ENCODE results near the gene YIF1B.

YIF1B gene

GRCh38 chr19:38291855-38292254 lies 23.9 kb downstream of the YIF1B start:
- TF ChIP-seq CTCF (IDR thresholded peaks at IDR 0.05): no peak
- no peak overlapping the region for H3K4me3 ChIP-seq
- H3K27ac ChIP-seq: no peak overlapping the region
- no peak for DNase-seq (ENCODE audit: low spot score)

- no peak overlapping the region for H3K27ac ChIP-seq
- no peak for TF ChIP-seq CTCF (IDR thresholded peaks at IDR 0.05)
- H3K4me3 ChIP-seq: no peak overlapping the region
- DNase-seq (ENCODE audit: low spot score): no peak
These were observed 25.1 kb downstream of the YIF1B start for GRCh38 chr19:38290631-38291147.

DNA sequence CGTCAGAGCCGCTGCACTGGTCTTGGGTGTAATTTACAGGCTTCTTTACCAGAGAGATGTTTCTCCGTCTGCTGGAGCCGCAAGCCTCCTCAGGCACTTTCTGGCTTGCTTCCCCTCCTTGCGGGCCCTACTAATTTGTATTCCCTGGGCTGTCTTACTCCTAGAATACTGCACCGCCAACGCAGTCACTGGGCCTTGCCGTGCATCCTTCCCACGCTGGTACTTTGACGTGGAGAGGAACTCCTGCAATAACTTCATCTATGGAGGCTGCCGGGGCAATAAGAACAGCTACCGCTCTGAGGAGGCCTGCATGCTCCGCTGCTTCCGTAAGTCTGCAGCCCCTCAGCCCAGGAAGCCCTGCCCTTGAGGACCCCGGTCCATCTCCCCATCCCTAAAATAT lies 25.8 kb downstream of the YIF1B start:
- H3K27ac ChIP-seq: no peak overlapping the region
- DNase-seq (ENCODE audit: low spot score): no peak
- H3K4me3 ChIP-seq: no peak overlapping the region
- TF ChIP-seq CTCF (IDR thresholded peaks at IDR 0.05): no peak

DNA sequence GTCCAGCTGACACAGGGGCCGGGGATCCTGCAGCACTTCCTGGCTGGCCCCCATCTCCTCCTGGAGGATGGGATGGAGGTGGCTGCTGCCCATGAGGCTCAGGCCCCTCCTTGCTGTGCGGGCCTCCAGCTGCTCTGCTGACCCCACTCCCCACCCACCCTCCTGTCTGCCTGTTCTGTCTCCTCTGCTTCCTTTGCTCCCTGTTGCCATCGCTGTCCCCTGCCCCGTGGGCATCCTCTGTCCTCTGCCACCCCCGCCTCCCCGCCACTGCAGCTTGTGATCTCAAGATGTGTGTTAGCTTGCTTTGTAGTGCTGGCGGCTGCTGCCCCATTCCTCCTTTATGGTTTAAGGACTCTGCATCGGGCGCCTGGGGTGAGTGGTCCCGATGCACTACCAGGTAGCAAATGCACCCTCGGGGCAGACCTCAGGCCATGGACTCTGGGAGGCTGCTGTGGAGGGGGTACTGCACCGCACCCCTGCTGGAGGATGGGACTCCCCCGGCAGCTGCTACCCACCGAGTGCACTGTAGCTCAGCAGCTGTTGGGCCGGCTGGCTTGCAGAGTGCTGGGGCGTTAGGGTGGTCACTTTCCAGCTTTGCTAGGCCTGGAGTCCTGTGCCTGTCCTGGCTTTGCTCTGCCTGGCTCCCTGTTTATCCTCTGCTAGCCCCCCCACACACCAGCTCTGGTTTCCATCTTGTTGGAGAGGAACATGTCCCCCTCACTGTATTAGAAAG lies 27.5 kb downstream of the YIF1B start:
- TF ChIP-seq CTCF (IDR thresholded peaks at IDR 0.05): no peak
- H3K4me3 ChIP-seq: no peak overlapping the region
- no peak for DNase-seq (ENCODE audit: low spot score)
- no peak overlapping the region for H3K27ac ChIP-seq

DNA sequence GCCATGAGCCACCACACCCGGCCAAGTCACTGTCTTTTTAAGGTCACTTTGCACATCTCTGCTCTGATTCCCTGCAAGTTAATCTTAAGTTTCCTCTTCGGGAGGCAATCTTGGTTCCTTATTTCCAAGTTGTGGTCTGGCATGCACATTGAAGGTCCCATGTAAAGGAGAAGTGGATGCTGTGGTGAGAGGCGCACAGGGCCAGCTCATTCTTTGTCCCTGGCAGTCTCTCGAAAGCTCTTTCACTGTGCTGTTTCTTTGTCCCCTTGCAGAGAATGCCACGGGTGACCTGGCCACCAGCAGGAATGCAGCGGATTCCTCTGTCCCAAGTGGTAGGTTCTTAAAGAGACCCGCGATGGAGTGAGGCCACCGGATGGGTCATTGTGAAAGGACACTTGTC lies 28.1 kb downstream of the YIF1B start:
- TF ChIP-seq CTCF (IDR thresholded peaks at IDR 0.05): no peak
- DNase-seq (ENCODE audit: low spot score): no peak
- Histone ChIP-seq H3K27ac (no peak overlapping the region), H3K4me3 (no peak overlapping the region)

GRCh38 chr19:38285567-38285966 lies 30.2 kb downstream of the YIF1B start:
- H3K27ac ChIP-seq: no peak overlapping the region
- DNase-seq (ENCODE audit: low spot score): no peak
- H3K4me3 ChIP-seq: no peak overlapping the region
- no peak for TF ChIP-seq CTCF (IDR thresholded peaks at IDR 0.05)

- Histone ChIP-seq H3K4me3 (no peak overlapping the region), H3K27ac (no peak overlapping the region)
- no peak for DNase-seq (ENCODE audit: low spot score)
- no peak for TF ChIP-seq CTCF (IDR thresholded peaks at IDR 0.05)
These were observed 31.3 kb downstream of the YIF1B start for GRCh38 chr19:38284422-38284821.
